GM12892 (cell line): Measurements from ENCODE around the gene KCNJ8.

Source experiments
- POLR2A ChIP-seq: IDR thresholded peaks from 2 replicates; pipeline ENCODE4 v1.6.1; 2011; ENCODE audit warnings: low read depth, low read length, control low read depth
- POLR2AphosphoS5 ChIP-seq: IDR thresholded peaks from 2 replicates; pipeline ENCODE4 v1.6.1; 2011; ENCODE audit warnings: low read depth, low read length, control low read depth

DNA sequence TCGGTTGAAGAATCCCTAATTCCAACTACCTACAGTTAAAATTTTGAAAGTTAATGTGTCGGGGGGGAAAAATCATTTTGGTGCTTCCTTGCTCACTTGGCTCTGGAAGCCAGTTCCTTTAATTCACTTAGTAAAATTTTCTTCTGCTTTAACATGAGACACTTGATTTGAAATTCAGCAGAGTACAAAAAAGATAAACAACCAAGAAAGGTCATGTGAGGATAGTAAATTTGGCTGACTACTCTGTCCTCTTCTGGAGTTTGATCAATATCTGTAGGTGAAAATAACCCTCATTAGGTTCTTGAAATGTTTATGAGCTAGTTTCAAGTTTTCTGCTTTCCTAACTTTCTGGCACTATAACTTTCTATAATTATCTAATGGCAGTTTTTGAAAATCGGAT lies 43.4 kb downstream of the KCNJ8 start:
- TF ChIP-seq POLR2AphosphoS5: no peak
- TF ChIP-seq POLR2A: no peak
